Thymus (tissue), 14 donors: Measurements from ENCODE around the gene RBMS2. TPM values are rescaled to one million over a fixed set of nuclear protein-coding genes. Genes with fewer than 3 reads are reported as not detected.

ENCODE experiments used
- DNase-seq, 9 donors: peaks; one replicate each; pipeline ENCODE4 v3.0.0-alpha.2; 2013; ENCODE audit warnings: low spot score in 9 of 9, low read depth in 6 of 9, missing footprints in 1 of 9
- H3K27ac ChIP-seq, 2 donors: one replicate each; pipeline ENCODE4 v1.5.1; 2013; ENCODE audit warnings: control low read depth in 1 of 2, low read depth in 1 of 2, low read length in 1 of 2, mild to moderate bottlenecking in 1 of 2, moderate library complexity in 1 of 2
- H3K27me3 ChIP-seq, 2 donors: one replicate each; pipeline ENCODE4 v1.5.1; 2013; ENCODE audit warnings: low read length in 1 of 2; ENCODE audit not compliant: control insufficient read depth in 2 of 2, insufficient read depth in 1 of 2
- H3K36me3 ChIP-seq, 2 donors: one replicate each; pipeline ENCODE4 v1.5.1; 2013; ENCODE audit warnings: low read length in 1 of 2, mild to moderate bottlenecking in 1 of 2, moderate library complexity in 1 of 2; ENCODE audit not compliant: control insufficient read depth in 2 of 2, insufficient read depth in 2 of 2
- H3K4me1 ChIP-seq, 2 donors: one replicate each; pipeline ENCODE4 v1.5.1; 2013; ENCODE audit warnings: low read length in 2 of 2; ENCODE audit not compliant: control insufficient read depth in 2 of 2, insufficient read depth in 2 of 2
- H3K4me3 ChIP-seq, 2 donors: one replicate each; pipeline ENCODE4 v1.5.1; 2013; ENCODE audit warnings: low read length in 2 of 2, control low read depth in 1 of 2, mild to moderate bottlenecking in 1 of 2
- H3K9me3 ChIP-seq, 2 donors: one replicate each; pipeline ENCODE4 v1.5.1; 2013; ENCODE audit warnings: low read length in 1 of 2, mild to moderate bottlenecking in 1 of 2; ENCODE audit not compliant: control insufficient read depth in 2 of 2, insufficient read depth in 1 of 2
- WGBS: extraction: QIAGEN DNeasy Blood & Tissue Kit; methylation state at CpG from one replicate; pipeline ENCODE4 v1.1.7; 2013; 5-methylcytosine and 5-hydroxymethylcytosine counted together
- long read RNA-seq, 10 donors: transcript quantifications; one replicate each; lab custom pipeline, GENCODE V29; 2026
- polyA plus RNA-seq: library from polyadenylated mRNA; stranded (reverse); fragments of 200-250 nt; gene quantifications from one replicate; pipeline ENCODE4 v1.2.3, GENCODE V29; 2013
- total RNA-seq: library from RNA; stranded (reverse); fragments of 120-200 nt; gene quantifications from one replicate; pipeline ENCODE4 v1.2.4, GENCODE V29; 2013
- donor health status: healthy.

RBMS2 gene, protein sequence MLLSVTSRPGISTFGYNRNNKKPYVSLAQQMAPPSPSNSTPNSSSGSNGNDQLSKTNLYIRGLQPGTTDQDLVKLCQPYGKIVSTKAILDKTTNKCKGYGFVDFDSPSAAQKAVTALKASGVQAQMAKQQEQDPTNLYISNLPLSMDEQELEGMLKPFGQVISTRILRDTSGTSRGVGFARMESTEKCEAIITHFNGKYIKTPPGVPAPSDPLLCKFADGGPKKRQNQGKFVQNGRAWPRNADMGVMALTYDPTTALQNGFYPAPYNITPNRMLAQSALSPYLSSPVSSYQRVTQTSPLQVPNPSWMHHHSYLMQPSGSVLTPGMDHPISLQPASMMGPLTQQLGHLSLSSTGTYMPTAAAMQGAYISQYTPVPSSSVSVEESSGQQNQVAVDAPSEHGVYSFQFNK
- total RNA-seq, result 3.2 TPM
- 4.9 TPM for polyA plus RNA-seq
- long read RNA-seq, donor 1, result 0 reads
- long read RNA-seq, donor 2, result 0 reads
- long read RNA-seq, donor 3, result 0 reads
- long read RNA-seq, donor 4, partial matches to known transcripts, result 71 of 244 reads
- long read RNA-seq, donor 4, other reads (novel, unspliced or antisense), result 173 of 244 reads
- long read RNA-seq, donor 5, full-length matches to known transcripts, result 1 of 5,351 reads
- long read RNA-seq, donor 5, partial matches to known transcripts, result 4,993 of 5,351 reads
- long read RNA-seq, donor 5, other reads (novel, unspliced or antisense), result 357 of 5,351 reads
- long read RNA-seq, donor 6, partial matches to known transcripts, result 26 of 31 reads
- long read RNA-seq, donor 6, other reads (novel, unspliced or antisense), result 5 of 31 reads
- long read RNA-seq, donor 7, full-length matches to known transcripts, result 2 of 2 reads
- long read RNA-seq, donor 7, partial matches to known transcripts, result 0 of 2 reads
- long read RNA-seq, donor 7, other reads (novel, unspliced or antisense), result 0 of 2 reads
- long read RNA-seq, donor 8, result 0 reads
- long read RNA-seq, donor 9, result 0 reads
- long read RNA-seq, donor 10, partial matches to known transcripts, result 861 of 874 reads
- long read RNA-seq, donor 10, other reads (novel, unspliced or antisense), result 13 of 874 reads

- DNase-seq, result peak; percentile 44 to 85 (median 66)
- WGBS, result 7% methylated on average over 15 of the region's 15 CpGs
- peaks cover 4 to 14% of the 10 kb centered on the region in 2 donors for H3K4me1 ChIP-seq
These were observed at the start of gene RBMS2 for GRCh38 chr12:56521590-56522371. Gene RBMS2 (plus strand): TSS chr12:56521820. CDS start chr12:56522024, 204 bp downstream.

GRCh38 chr12:56474389-56474788, 47.2 kb upstream of the RBMS2 start:
- no peak overlapping the region for H3K4me3 ChIP-seq
- no peak for DNase-seq
- H3K4me1 ChIP-seq, result peaks cover 0 to 3% of the 10 kb centered on the region in 2 donors
- no peaks in the 10 kb centered on the region for H3K36me3 ChIP-seq
- H3K27me3 ChIP-seq, result no peaks in the 10 kb centered on the region
- WGBS, result 97% methylated on average over 9 of the region's 9 CpGs
- H3K9me3 ChIP-seq, result no peaks in the 10 kb centered on the region
- no peak overlapping the region for H3K27ac ChIP-seq

More at GRCh38 chr12:56521590-56522371, at the start of gene RBMS2:
- Histone ChIP-seq H3K36me3 (no peaks in the 10 kb centered on the region), H3K27ac (peak within 1 kb of the TSS; percentile 76 to 81), H3K27me3 (no peaks in the 10 kb centered on the region), H3K9me3 (no peaks in the 10 kb centered on the region), H3K4me3 (peak within 1 kb of the TSS; percentile 46 to 56)

GRCh38 chr12:56476143-56476542, 45.5 kb upstream of the RBMS2 start:
- WGBS, result 97% methylated on average over 6 of the region's 6 CpGs
- H3K36me3 ChIP-seq, result no peaks in the 10 kb centered on the region
- no peak overlapping the region for H3K4me3 ChIP-seq
- no peaks in the 10 kb centered on the region for H3K27me3 ChIP-seq
- no peak overlapping the region for H3K27ac ChIP-seq
- H3K9me3 ChIP-seq, result no peaks in the 10 kb centered on the region
- H3K4me1 ChIP-seq, result no peaks in the 10 kb centered on the region
- DNase-seq, result no peak

- no peaks in the 10 kb centered on the region for H3K4me1 ChIP-seq
- no peaks in the 10 kb centered on the region for H3K36me3 ChIP-seq
- no peak for DNase-seq
- 98% methylated on average over 1 of the region's 1 CpG for WGBS
- no peaks in the 10 kb centered on the region for H3K27me3 ChIP-seq
- no peak overlapping the region for H3K27ac ChIP-seq
- H3K9me3 ChIP-seq, result no peaks in the 10 kb centered on the region
- H3K4me3 ChIP-seq, result no peak overlapping the region
These were observed 44.6 kb upstream of the RBMS2 start for GRCh38 chr12:56476972-56477432.

- H3K27me3 ChIP-seq, result no peaks in the 10 kb centered on the region
- no peaks in the 10 kb centered on the region for H3K9me3 ChIP-seq
- WGBS, result 93% methylated on average over 6 of the region's 6 CpGs
- no peak for DNase-seq
- H3K36me3 ChIP-seq, result no peaks in the 10 kb centered on the region
- H3K4me3 ChIP-seq, result no peak overlapping the region
- H3K27ac ChIP-seq, result no peak overlapping the region
- no peaks in the 10 kb centered on the region for H3K4me1 ChIP-seq
These were observed 43.9 kb upstream of the RBMS2 start for GRCh38 chr12:56477521-56478225.

GRCh38 chr12:56479625-56480024, 42.0 kb upstream of the RBMS2 start:
- no peak for DNase-seq
- Histone ChIP-seq H3K4me3 (no peak overlapping the region), H3K9me3 (no peaks in the 10 kb centered on the region), H3K27ac (no peak overlapping the region), H3K4me1 (no peaks in the 10 kb centered on the region), H3K36me3 (no peaks in the 10 kb centered on the region), H3K27me3 (no peaks in the 10 kb centered on the region)
- 98% methylated on average over 7 of the region's 7 CpGs for WGBS

- Histone ChIP-seq H3K36me3 (no peaks in the 10 kb centered on the region), H3K9me3 (peaks cover 0 to 10% of the 10 kb centered on the region in 2 donors), H3K27ac (no peak overlapping the region), H3K4me1 (peaks cover 11 to 18% of the 10 kb centered on the region in 2 donors), H3K27me3 (peaks cover 21 to 37% of the 10 kb centered on the region in 2 donors), H3K4me3 (no peak overlapping the region)
- DNase-seq, result no peak
- WGBS, result 89% methylated on average over 1 of the region's 1 CpG
These were observed 37.1 kb upstream of the RBMS2 start for GRCh38 chr12:56484566-56484965.

- Histone ChIP-seq H3K27ac (no peak overlapping the region), H3K36me3 (no peaks in the 10 kb centered on the region), H3K9me3 (peaks cover 0 to 10% of the 10 kb centered on the region in 2 donors), H3K4me3 (no peak overlapping the region), H3K4me1 (peaks cover 11 to 18% of the 10 kb centered on the region in 2 donors), H3K27me3 (peaks cover 21 to 54% of the 10 kb centered on the region in 2 donors)
- no peak for DNase-seq
- WGBS, result 95% methylated on average over 12 of the region's 12 CpGs
These were observed 34.9 kb upstream of the RBMS2 start for GRCh38 chr12:56486694-56487093.
